Fibroblast of mammary gland (primary cell): Measurements from ENCODE around the gene LRRC46.

ENCODE experiments used
- DNase-seq: peaks from one replicate; pipeline ENCODE4 v3.0.0-alpha.2; 2010; ENCODE audit warnings: low read depth
- H3K4me3 ChIP-seq: 2 replicates; pipeline ENCODE4 v1.5.1; 2011; ENCODE audit warnings: low read depth, mild to moderate bottlenecking, low read length, moderate library complexity; ENCODE audit not compliant: control insufficient read depth
- TF ChIP-seq, protein P1 (sequence below): conservative IDR thresholded peaks from 2 replicates; pipeline ENCODE4 v1.5.1; 2011; ENCODE audit warnings: low read depth, low read length, inconsistent platforms; ENCODE audit not compliant: control insufficient read depth, insufficient read depth

Gene LRRC46

GRCh38 chr17:47850692-47851573 is 19.5 kb downstream of the LRRC46 start, which contains the start of gene SP6:
SP6 (minus strand) TSS chr17:47851163; CDS start chr17:47848429, 2,734 bp downstream.
- no peak within 1 kb of the TSS for H3K4me3 ChIP-seq
- DNase-seq, result peak; percentile 46
- TF ChIP-seq, protein P1, sequence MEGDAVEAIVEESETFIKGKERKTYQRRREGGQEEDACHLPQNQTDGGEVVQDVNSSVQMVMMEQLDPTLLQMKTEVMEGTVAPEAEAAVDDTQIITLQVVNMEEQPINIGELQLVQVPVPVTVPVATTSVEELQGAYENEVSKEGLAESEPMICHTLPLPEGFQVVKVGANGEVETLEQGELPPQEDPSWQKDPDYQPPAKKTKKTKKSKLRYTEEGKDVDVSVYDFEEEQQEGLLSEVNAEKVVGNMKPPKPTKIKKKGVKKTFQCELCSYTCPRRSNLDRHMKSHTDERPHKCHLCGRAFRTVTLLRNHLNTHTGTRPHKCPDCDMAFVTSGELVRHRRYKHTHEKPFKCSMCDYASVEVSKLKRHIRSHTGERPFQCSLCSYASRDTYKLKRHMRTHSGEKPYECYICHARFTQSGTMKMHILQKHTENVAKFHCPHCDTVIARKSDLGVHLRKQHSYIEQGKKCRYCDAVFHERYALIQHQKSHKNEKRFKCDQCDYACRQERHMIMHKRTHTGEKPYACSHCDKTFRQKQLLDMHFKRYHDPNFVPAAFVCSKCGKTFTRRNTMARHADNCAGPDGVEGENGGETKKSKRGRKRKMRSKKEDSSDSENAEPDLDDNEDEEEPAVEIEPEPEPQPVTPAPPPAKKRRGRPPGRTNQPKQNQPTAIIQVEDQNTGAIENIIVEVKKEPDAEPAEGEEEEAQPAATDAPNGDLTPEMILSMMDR, result no peak

- no peak overlapping the region for H3K4me3 ChIP-seq
- TF ChIP-seq, protein P1, result no peak
- no peak for DNase-seq
Observed at GRCh38 chr17:47851764-47852112, 20.3 kb downstream of the LRRC46 start.

DNA sequence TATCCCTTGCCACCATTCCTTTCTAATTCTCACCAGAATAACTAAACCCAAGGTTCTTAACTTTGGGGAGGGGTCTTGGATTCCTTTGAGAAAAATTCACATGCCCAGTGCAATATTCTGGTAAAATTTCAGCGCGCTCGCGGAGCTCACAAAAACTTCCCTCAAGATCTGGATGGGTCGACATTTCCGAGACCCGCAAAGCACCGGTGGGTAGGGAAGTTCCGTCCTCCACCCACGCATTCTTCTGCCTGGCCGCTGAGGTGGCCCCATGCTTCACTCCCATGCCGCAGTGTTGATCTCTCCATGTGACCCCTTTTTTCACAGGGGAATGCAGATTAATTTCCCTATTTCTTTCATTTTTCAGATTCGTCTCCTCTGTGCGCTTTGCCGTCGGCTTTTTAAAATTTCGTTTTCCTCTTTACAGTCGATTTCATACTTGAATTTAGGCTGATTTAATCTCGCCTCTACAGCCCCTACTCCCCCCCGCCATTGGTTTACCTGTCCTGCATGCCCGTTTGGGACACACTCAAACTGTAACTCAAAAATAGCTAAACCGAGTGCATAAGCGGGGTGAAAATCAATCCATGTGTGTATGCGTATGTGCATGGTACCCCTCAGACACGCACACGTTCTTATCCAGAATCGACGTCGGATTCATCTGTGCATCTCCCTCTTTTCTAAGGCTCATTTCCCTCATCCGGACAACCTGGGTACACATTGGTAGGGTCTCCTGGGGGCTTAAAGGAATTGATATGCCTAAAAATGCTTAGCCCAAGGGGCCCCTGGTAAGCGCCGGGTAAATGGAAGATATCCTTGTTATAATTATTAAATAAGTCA is 20.9 kb downstream of the LRRC46 start:
- TF ChIP-seq, protein P1, result no peak
- no peak overlapping the region for H3K4me3 ChIP-seq
- no peak for DNase-seq

GRCh38 chr17:47853616-47854015 is 22.1 kb downstream of the LRRC46 start:
- TF ChIP-seq, protein P1, result no peak
- no peak overlapping the region for H3K4me3 ChIP-seq
- DNase-seq, result no peak

GRCh38 chr17:47855737-47856136 is 24.3 kb downstream of the LRRC46 start:
- H3K4me3 ChIP-seq, result no peak overlapping the region
- no peak for DNase-seq
- TF ChIP-seq, protein P1, result no peak

DNA sequence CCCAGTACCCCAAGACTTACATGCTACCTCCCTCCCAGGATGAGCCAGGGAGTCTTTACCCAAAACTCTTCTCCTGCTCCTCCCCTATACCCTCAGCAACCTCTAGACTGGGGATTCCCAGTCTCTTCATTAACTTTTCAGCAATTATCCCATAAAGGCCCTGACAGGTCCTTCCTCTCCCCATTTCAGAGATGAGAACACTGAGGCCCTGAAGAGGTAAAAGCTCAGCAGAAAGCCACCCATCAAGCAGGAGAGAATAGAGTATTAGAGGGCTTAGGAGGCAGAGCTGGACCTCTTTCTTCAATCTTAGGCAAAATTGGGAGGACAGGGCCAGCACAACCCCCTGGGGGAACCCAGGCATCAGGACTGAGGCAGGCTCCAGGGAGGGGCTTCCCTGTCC is 25.4 kb downstream of the LRRC46 start:
- TF ChIP-seq, protein P1, result no peak
- no peak overlapping the region for H3K4me3 ChIP-seq
- no peak for DNase-seq
